ENCODE measurements around the gene DOCK2.

Gene DOCK2

GRCh38 chr5:169696621-169697510 lies 59.8 kb downstream of the DOCK2 start:
- H3K9me3 ChIP-seq (ENCODE audit: severe bottlenecking), result no peaks in the 10 kb centered on the region
- no peak for TF ChIP-seq CTCF (IDR thresholded peaks at IDR 0.05; ENCODE audit: poor library complexity, severe bottlenecking)
- peak; percentile 5; the same call in 2 of the 3 replicates for ATAC-seq (ENCODE audit: low read depth)
- no peak for DNase-seq (ENCODE audit: low spot score)
- peaks cover 26% of the 10 kb centered on the region for H3K4me1 ChIP-seq (ENCODE audit: insufficient read depth, poor library complexity, severe bottlenecking)
- no peaks in the 10 kb centered on the region for H3K27me3 ChIP-seq (ENCODE audit: insufficient read depth, poor library complexity, severe bottlenecking)
- H3K36me3 ChIP-seq (ENCODE audit: low read depth), result no peaks in the 10 kb centered on the region
- no peak overlapping the region for H3K4me3 ChIP-seq (ENCODE audit: severe bottlenecking)
- H3K27ac ChIP-seq (ENCODE audit: poor library complexity, severe bottlenecking), result peak overlapping the region; percentile 99

- no peak for DNase-seq (ENCODE audit: low spot score)
- Histone ChIP-seq H3K36me3 (ENCODE audit: low read depth) (no peaks in the 10 kb centered on the region), H3K4me3 (ENCODE audit: severe bottlenecking) (no peak overlapping the region), H3K27me3 (ENCODE audit: insufficient read depth, poor library complexity, severe bottlenecking) (no peaks in the 10 kb centered on the region), H3K4me1 (ENCODE audit: insufficient read depth, poor library complexity, severe bottlenecking) (peaks cover 26% of the 10 kb centered on the region), H3K27ac (ENCODE audit: poor library complexity, severe bottlenecking) (peak overlapping the region; percentile 99), H3K9me3 (ENCODE audit: severe bottlenecking) (no peaks in the 10 kb centered on the region)
- ATAC-seq (ENCODE audit: low read depth), result no peak
- TF ChIP-seq CTCF (IDR thresholded peaks at IDR 0.05; ENCODE audit: poor library complexity, severe bottlenecking), result no peak
Measured at GRCh38 chr5:169697511-169697890, 60.4 kb downstream of the DOCK2 start.

GRCh38 chr5:169697976-169698375 lies 60.9 kb downstream of the DOCK2 start:
- no peak for ATAC-seq (ENCODE audit: low read depth)
- no peak overlapping the region for H3K4me3 ChIP-seq (ENCODE audit: severe bottlenecking)
- no peak for TF ChIP-seq CTCF (IDR thresholded peaks at IDR 0.05; ENCODE audit: poor library complexity, severe bottlenecking)
- no peaks in the 10 kb centered on the region for H3K36me3 ChIP-seq (ENCODE audit: low read depth)
- no peaks in the 10 kb centered on the region for H3K27me3 ChIP-seq (ENCODE audit: insufficient read depth, poor library complexity, severe bottlenecking)
- DNase-seq (ENCODE audit: low spot score), result no peak
- H3K27ac ChIP-seq (ENCODE audit: poor library complexity, severe bottlenecking), result peak overlapping the region; percentile 99
- H3K4me1 ChIP-seq (ENCODE audit: insufficient read depth, poor library complexity, severe bottlenecking), result peaks cover 26% of the 10 kb centered on the region
- H3K9me3 ChIP-seq (ENCODE audit: severe bottlenecking), result no peaks in the 10 kb centered on the region

GRCh38 chr5:169700611-169701010 lies 63.5 kb downstream of the DOCK2 start:
- ATAC-seq (ENCODE audit: low read depth) (no peak), DNase-seq (ENCODE audit: low spot score) (no peak)
- peaks cover 19% of the 10 kb centered on the region for H3K4me1 ChIP-seq (ENCODE audit: insufficient read depth, poor library complexity, severe bottlenecking)
- H3K36me3 ChIP-seq (ENCODE audit: low read depth), result no peaks in the 10 kb centered on the region
- no peaks in the 10 kb centered on the region for H3K27me3 ChIP-seq (ENCODE audit: insufficient read depth, poor library complexity, severe bottlenecking)
- TF ChIP-seq CTCF (IDR thresholded peaks at IDR 0.05; ENCODE audit: poor library complexity, severe bottlenecking), result no peak
- no peak overlapping the region for H3K4me3 ChIP-seq (ENCODE audit: severe bottlenecking)
- H3K27ac ChIP-seq (ENCODE audit: poor library complexity, severe bottlenecking), result no peak overlapping the region
- H3K9me3 ChIP-seq (ENCODE audit: severe bottlenecking), result no peaks in the 10 kb centered on the region

- TF ChIP-seq CTCF (IDR thresholded peaks at IDR 0.05; ENCODE audit: poor library complexity, severe bottlenecking), result peak; percentile 92
- Histone ChIP-seq H3K4me3 (ENCODE audit: severe bottlenecking) (no peak overlapping the region), H3K27ac (ENCODE audit: poor library complexity, severe bottlenecking) (no peak overlapping the region), H3K9me3 (ENCODE audit: severe bottlenecking) (no peaks in the 10 kb centered on the region), H3K36me3 (ENCODE audit: low read depth) (no peaks in the 10 kb centered on the region), H3K27me3 (ENCODE audit: insufficient read depth, poor library complexity, severe bottlenecking) (no peaks in the 10 kb centered on the region), H3K4me1 (ENCODE audit: insufficient read depth, poor library complexity, severe bottlenecking) (peaks cover 14% of the 10 kb centered on the region)
- ATAC-seq (ENCODE audit: low read depth) (peak; percentile 59; the same call in 2 of the 3 replicates), DNase-seq (ENCODE audit: low spot score) (no peak)
Measured at GRCh38 chr5:169701910-169702451, 64.9 kb downstream of the DOCK2 start.
